ENCODE results near the gene TNFSF12. TPM values are rescaled to one million over a fixed set of nuclear protein-coding genes. Genes with fewer than 3 reads are reported as not detected.

TNFSF12 gene
- total RNA-seq, 1 donor from 2014 or later, result 14.9 TPM

DNA sequence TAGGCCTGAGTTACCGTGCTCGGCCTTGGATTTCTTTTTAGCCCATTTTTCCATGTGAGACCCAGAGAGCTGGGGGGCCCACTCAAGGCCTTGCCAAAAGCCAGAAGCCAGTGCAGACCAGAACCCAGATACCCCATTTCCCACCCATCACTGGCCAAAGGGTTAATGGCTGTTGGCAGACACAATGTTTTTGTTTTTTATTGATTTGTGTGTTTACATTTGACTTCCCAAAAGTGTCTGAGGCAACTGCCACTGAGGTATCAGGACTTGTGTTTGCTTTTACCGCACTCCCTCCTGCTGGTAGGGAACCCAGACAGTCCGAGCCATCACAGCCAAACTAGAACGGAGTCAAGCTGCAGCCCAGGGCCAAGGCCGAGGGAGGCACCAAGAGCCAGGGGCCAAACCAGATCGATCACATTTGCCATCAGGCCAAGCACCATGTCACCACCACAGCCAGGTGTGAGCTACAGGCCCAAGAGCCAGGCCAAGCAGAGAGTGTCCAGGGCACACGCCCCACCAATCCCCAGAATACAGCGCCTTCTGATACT lies 7.7 kb upstream of the TNFSF12 start:
- no peak for DNase-seq (ENCODE audit: low spot score)

GRCh38 chr17:7544911-7545310 lies 3.9 kb upstream of the TNFSF12 start:
- DNase-seq (ENCODE audit: low spot score), result no peak

GRCh38 chr17:7549401-7550055 lies 670 bp downstream of the TNFSF12 start:
- no peak for DNase-seq (ENCODE audit: low spot score)

- DNase-seq (ENCODE audit: low spot score), result no peak
These were observed 1.5 kb downstream of the TNFSF12 start for GRCh38 chr17:7550344-7550743.

DNA sequence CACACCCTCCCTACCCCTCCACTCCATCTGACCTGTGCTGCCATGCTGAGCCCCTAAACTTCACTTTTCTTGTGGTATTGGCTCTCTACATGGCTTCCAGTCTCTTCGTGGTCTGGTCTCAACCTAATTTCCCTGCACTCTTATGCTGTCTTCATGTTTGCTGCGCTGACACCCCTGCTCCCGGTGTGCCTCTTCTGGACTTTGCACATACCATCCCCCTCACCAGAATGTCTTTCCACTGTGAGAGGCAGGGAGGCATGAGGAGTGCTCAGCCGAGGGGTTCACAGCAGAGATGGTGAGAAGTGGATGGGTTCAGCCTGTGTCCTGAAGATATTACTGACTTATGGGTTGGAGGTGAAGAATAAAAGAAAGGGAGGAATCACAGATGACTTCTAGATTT lies 2.5 kb downstream of the TNFSF12 start:
- no peak for DNase-seq (ENCODE audit: low spot score)

- peak; percentile 39 for DNase-seq (ENCODE audit: low spot score)
These were observed 3.8 kb downstream of the TNFSF12 start for GRCh38 chr17:7552621-7553051.

DNA sequence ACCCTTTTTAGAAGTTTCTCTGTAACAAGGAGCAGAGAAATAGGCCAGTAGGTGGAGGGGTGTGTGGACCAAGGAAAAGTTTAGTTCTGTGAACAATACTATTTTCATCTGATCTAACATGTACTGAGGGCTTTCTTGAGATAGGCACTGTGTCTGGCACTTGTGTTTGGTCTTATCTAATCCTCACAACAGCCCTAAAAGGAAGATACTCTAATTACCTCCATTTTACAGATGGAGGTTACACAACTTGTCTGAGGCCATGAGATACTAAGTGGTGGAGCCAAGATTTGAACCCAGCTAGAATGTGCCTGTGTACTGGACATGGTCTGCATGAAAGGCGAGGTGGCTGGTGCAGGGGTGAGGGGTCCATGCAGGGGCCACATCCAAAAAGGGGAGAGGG lies 4.5 kb downstream of the TNFSF12 start:
- no peak for DNase-seq (ENCODE audit: low spot score)

- no peak for DNase-seq (ENCODE audit: low spot score)
These were observed 6.6 kb downstream of the TNFSF12 start for GRCh38 chr17:7555320-7555948.

GRCh38 chr17:7556627-7557026 lies 7.8 kb downstream of the TNFSF12 start:
- DNase-seq (ENCODE audit: low spot score), result no peak

GRCh38 chr17:7557147-7557764 lies 8.4 kb downstream of the TNFSF12 start:
- DNase-seq (ENCODE audit: low spot score), result no peak

- peak; percentile 79 for DNase-seq (ENCODE audit: low spot score)
These were observed 9.1 kb downstream of the TNFSF12 start for GRCh38 chr17:7557775-7558543.

- DNase-seq (ENCODE audit: low spot score), result no peak
These were observed 9.9 kb downstream of the TNFSF12 start, which contains the start of gene TNFSF13 for GRCh38 chr17:7558544-7559319. Gene TNFSF13 (plus strand): TSS chr17:7558750. CDS start chr17:7559040, 290 bp downstream.

DNA sequence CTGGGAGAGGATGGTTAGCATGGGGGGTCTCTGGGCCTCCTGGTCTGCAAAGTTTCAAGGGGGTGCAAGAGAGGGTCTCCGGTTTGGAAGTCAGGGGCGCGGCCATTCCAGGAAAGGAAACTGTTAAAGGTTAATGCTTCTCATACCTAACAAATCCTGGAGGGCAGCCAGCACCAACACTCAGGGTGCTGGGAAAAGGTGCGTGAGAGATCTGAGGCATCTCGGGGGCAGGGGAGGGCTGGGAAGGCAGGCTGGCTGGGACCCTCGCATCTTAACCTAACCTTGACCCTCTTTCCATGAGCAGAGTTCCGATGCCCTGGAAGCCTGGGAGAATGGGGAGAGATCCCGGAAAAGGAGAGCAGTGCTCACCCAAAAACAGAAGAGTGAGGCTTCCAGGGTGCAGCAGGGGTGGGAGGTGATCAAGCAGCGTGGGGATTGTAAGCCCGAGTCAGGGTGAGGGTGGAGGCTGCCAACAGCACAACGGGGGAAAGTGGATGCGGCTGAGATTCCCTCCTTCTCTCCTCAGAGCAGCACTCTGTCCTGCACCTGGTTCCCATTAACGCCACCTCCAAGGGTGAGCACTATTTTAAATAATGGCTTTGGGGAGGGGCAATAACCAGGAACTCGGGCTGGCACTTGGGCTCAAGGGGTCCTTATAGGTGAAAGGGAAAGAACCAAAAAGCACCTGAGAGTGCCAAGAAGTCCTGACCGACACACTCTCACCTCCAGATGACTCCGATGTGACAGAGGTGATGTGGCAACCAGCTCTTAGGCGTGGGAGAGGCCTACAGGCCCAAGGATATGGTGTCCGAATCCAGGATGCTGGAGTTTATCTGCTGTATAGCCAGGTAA lies 10.7 kb downstream of the TNFSF12 start:
- DNase-seq (ENCODE audit: low spot score), result no peak

DNA sequence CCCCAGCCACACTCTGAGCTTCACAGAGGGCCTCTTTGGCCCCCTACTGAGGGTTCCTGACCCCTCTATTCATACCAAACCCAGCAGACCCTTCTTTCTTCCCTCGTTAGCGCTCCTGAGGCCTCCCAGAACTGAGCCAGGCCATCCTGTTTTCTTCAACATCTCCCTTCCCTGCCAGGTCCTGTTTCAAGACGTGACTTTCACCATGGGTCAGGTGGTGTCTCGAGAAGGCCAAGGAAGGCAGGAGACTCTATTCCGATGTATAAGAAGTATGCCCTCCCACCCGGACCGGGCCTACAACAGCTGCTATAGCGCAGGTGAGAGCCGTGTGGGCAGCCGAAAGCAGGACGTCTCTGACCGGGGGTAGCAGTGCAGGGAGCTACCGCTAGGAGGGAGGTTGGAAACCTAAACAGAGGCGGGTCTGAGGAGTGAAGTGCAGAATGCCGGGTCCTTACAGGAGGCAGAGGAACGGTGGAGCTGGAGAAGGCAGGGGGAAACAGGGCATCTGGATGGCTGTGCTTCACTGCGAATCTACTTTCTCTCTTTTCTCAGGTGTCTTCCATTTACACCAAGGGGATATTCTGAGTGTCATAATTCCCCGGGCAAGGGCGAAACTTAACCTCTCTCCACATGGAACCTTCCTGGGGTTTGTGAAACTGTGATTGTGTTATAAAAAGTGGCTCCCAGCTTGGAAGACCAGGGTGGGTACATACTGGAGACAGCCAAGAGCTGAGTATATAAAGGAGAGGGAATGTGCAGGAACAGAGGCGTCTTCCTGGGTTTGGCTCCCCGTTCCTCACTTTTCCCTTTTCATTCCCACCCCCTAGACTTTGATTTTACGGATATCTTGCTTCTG lies 11.5 kb downstream of the TNFSF12 start:
- peak; percentile 60 for DNase-seq (ENCODE audit: low spot score)

- DNase-seq (ENCODE audit: low spot score), result peak; percentile 88
These were observed 12.2 kb downstream of the TNFSF12 start for GRCh38 chr17:7561028-7561575.

DNA sequence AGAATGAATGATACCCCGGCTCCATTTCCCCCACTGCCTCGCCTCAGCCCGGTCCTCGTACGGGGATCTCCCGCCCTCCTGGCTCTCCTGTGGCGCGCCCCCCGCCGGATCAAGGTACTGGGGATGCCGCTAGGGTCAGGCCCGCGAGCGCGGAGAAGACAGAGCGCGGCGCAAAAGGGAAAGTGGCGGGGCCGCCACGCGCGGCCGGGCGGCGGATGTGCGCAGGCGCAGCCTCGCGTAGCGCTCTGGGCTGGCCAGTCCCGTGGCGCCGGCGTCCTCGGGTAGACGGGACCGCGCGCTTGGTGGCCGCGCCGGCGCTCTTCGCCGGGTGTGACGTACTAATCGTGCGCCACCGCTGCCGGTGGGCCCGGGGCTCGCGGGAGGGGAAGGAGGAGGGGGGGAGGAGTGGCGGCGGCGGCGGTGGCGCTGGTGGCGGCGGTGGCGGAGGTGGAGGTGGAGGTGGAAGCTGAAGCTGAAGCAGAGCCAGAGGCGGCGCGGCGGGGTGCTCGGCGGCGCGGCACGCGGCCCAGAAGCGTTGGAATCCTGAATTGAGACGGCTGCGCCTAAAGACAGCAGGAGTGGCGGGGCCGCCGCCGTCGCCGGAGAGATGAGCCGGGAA lies 12.8 kb downstream of the TNFSF12 start, which contains the start of gene SENP3:
SENP3 (plus strand) TSS at position 331 of the 619 bp plus-strand sequence. CDS start 1,158 bp downstream, outside the sequence.
- DNase-seq (ENCODE audit: low spot score), result peak; percentile 93

DNA sequence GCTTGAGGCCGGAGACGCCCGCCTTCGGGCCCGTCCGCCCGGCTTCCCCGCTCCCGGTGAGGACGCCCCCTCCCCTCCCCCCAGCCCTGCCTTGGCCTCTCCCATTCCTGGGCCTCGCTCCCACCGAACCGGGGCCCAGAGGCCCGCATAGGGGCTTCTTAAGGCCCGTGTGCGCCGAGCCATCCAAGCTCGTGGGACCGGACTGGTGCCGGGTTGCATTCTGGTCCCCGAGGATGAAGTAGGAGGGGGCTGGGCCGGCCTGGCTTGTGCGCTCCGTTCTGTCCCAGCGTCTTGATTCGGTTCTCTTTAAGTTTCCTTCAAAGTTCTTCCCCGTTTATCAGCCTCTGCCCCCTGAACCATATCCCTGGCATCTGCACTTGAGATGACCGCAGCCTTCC lies 13.3 kb downstream of the TNFSF12 start:
- no peak for DNase-seq (ENCODE audit: low spot score)

Data from umbilical cord (tissue), 2 donors.